ENCODE measurements around the gene ZDHHC5. TPM values are rescaled to one million over a fixed set of nuclear protein-coding genes. Genes with fewer than 3 reads are reported as not detected.

The ZDHHC5 gene
- total RNA-seq, 4 donors from 2014 or later = 44.1 to 61.5 (median 50.7) TPM

- DNase-seq (ENCODE audit: low spot score) (peak; percentile 80), ATAC-seq (ENCODE audit: low FRiP score) (peak; percentile 53)
- peak in 1 of 3 donors; percentile 40 for TF ChIP-seq CTCF (IDR thresholded peaks at IDR 0.05)
Observed at GRCh38 chr11:57644748-57645688, 22.9 kb upstream of the ZDHHC5 start.

DNA sequence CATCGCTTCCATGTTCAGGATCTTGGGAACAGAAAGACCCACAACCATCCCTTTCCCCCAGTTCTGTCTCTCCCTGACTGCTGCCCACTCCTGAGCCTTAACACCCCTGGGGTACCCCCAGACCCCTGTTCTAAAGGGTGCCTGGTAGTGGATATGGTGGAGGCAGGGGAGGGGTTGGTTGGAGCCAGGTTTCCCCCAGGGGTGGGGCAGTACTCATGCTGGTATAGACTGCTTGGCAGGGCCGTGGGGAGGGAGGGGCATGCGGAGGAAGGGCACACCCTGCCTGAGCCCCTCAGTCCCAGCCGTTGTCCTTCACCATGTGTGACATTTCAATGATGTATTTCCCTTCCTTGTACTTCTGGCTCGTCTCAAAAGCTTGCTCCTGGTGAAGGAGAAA is 22.2 kb upstream of the ZDHHC5 start:
- ATAC-seq (ENCODE audit: low FRiP score) (no peak), DNase-seq (ENCODE audit: low spot score) (no peak)
- no peak for TF ChIP-seq CTCF (IDR thresholded peaks at IDR 0.05)

DNA sequence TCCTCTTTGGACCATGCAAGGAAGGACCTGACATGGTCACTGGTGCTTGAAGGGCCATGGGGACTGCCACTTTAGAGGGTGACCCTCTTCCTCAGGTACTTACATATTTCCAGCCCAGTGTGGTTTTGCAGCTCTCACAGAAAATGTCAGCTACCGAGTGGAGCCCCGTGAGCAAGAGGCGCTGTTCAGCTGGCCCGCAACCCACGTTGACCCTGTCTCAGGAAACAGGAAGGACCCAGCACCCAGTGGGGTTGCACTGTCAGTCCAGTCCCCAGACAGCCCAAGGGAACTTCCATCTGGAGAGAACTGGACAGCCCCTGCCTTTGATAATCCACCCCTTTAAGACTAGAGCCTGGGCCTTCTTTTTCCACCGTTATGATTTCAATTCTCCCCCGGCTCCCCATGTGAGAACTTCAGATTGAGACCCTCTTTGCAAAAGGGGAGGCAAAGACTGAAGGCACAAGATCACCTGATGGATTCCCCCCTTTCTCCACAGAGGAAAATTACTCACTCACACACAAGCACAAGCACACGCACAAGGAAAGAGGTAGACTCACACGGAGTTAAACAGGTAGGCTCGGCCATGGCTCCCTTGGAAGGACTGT is 21.6 kb upstream of the ZDHHC5 start:
- no peak for ATAC-seq (ENCODE audit: low FRiP score)
- no peak for DNase-seq (ENCODE audit: low spot score)
- no peak for TF ChIP-seq CTCF (IDR thresholded peaks at IDR 0.05)

DNA sequence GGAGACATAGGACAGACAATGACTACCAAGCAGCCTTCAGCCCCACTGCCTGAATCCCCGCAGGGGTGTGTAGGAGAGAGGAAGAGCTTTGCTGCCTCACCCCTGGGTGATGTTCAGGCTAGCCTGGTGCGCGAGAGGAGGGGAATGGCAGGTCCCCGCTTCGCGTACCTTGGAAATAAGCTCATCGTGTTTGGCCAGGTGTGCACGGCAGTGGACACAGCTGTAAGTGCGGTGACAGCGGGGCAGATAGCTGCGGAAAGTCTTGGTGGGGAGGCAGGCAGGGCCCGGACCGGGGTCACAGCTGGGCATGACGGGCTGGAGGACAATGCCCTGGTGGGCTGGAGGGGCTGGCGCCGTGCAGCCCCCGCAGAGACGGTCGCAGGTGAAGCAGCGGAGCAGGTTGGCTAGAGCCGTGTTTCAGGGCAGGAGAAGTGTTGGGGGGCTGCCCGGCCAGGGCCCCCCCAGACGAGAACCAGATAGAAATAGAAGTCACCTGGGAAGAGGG is 21.1 kb upstream of the ZDHHC5 start:
- no peak for DNase-seq (ENCODE audit: low spot score)
- ATAC-seq (ENCODE audit: low FRiP score) = no peak
- no peak for TF ChIP-seq CTCF (IDR thresholded peaks at IDR 0.05)

DNA sequence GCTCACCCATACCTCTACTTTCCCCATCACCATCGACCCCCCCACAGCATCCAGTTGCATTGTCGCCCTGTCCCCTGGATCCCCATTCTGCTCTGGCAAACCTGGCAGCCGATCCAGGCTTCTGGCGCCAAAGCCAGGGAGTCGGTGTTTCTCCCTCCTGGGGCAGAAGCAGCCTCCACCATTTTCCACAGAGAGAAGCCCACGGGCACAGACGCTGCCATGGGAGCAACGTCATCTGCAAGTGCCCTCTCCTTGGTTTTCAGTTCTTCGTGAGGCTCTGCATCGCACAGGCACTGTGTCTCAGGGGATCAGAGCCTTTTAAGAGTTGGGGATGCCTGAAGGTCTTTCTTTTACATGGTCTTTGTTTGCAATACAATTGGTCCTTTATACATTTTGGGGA is 20.5 kb upstream of the ZDHHC5 start:
- no peak for TF ChIP-seq CTCF (IDR thresholded peaks at IDR 0.05)
- DNase-seq (ENCODE audit: low spot score) (no peak), ATAC-seq (ENCODE audit: low FRiP score) (no peak)

GRCh38 chr11:57647960-57648800 is 19.7 kb upstream of the ZDHHC5 start:
- TF ChIP-seq CTCF (IDR thresholded peaks at IDR 0.05) = no peak
- ATAC-seq (ENCODE audit: low FRiP score) (no peak), DNase-seq (ENCODE audit: low spot score) (no peak)
